ENCODE data around the gene LARGE2. TPM values are rescaled to one million over a fixed set of nuclear protein-coding genes. Genes with fewer than 3 reads are reported as not detected.

Gene LARGE2
- total and polyA plus RNA-seq, 2 experiments from 2014 or later: 4.3 to 9.7 TPM

DNA sequence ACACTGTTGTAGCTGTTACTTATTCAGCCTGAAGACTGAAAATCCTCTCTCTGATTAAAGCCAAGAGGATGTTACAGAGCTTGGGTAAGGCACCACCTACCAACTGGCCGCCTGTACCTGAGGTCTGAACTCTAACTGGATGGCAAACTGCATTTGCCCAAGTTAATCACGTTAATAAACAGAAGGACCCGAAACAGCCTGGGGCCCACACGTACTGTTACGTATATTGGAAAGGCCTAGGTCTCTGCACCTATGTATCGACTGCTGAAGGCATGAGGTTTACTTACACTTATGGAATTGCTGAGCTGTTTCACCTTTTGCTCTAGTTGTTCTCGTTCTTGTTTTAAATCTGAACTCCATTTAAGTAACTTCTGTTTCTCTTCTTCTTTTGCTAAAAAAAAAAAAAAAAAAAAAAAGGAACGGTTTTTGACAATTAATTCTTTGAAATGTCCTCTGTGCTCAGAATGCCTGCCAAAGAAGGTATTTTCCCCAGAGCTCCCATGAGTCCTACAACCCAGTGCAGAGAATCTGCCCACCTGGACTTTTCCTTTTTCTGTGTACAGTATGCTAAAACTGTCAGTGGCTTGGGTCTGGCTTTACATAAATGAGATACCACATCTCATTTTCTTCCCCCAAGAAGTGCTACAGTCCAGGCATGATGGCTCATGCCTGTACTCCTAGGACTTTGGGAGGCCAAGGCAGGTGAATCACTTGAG lies 13.1 kb downstream of the LARGE2 start:
- H3K9me2 ChIP-seq (replicated peaks; ENCODE audit: insufficient read depth): no peaks in the 10 kb centered on the region
- no peaks in the 10 kb centered on the region for H3K36me3 ChIP-seq (replicated peaks; ENCODE audit: insufficient read depth, low read depth)
- no peak overlapping the region for H2AFZ ChIP-seq
- WGBS (ENCODE audit: low lambda C conversion rate, missing lambda C conversion rate): 91% methylated on average over 8 of the region's 8 CpGs
- no peak for TF ChIP-seq EZH2 (IDR thresholded peaks at IDR 0.05; ENCODE audit: borderline replicate concordance)
- TF ChIP-seq, protein P1, sequence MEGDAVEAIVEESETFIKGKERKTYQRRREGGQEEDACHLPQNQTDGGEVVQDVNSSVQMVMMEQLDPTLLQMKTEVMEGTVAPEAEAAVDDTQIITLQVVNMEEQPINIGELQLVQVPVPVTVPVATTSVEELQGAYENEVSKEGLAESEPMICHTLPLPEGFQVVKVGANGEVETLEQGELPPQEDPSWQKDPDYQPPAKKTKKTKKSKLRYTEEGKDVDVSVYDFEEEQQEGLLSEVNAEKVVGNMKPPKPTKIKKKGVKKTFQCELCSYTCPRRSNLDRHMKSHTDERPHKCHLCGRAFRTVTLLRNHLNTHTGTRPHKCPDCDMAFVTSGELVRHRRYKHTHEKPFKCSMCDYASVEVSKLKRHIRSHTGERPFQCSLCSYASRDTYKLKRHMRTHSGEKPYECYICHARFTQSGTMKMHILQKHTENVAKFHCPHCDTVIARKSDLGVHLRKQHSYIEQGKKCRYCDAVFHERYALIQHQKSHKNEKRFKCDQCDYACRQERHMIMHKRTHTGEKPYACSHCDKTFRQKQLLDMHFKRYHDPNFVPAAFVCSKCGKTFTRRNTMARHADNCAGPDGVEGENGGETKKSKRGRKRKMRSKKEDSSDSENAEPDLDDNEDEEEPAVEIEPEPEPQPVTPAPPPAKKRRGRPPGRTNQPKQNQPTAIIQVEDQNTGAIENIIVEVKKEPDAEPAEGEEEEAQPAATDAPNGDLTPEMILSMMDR (IDR thresholded peaks at IDR 0.05; ENCODE audit: poor library complexity): no peak
- no peaks in the 10 kb centered on the region for H3K9me3 ChIP-seq (ENCODE audit: low read depth)
- no peaks in the 10 kb centered on the region for H3K27me3 ChIP-seq
- no peak overlapping the region for H3K27ac ChIP-seq
- no peaks in the 10 kb centered on the region for H4K20me1 ChIP-seq (ENCODE audit: insufficient read depth, poor library complexity, severe bottlenecking)
- no peak overlapping the region for H3K4me3 ChIP-seq
- no peak for DNase-seq (ENCODE audit: low spot score)
- no peaks in the 10 kb centered on the region for H3K79me2 ChIP-seq
- H3K4me1 ChIP-seq (ENCODE audit: insufficient read depth): peaks cover 4% of the 10 kb centered on the region
- H3K4me2 ChIP-seq: no peak overlapping the region

DNA sequence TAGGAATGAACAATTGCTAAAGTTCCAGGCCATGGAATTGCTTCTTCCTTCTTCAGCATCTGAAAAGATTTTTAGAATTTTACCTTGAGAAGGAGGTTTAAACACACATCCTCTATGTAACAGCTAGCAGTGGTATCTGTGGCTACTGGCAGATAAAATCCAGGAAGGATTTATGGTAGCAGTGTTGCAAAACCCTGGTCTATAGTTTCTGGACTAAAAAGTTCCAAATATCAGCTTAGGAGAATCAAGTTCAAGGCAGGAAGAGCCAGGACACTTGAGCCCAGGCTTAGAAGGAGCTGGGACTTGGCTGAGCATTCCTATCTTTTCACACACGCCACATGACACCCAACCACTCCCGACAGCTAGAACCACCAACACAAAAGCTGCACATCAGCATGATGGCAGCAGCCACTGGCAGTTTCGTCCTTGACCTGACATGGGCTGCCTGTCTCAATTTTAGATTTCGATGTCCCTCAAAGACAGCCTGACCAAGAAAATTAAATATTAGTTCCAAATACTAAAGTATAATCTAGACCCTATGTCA lies 14.1 kb downstream of the LARGE2 start:
- Histone ChIP-seq H3K4me3 (no peak overlapping the region), H3K27me3 (no peaks in the 10 kb centered on the region), H3K27ac (no peak overlapping the region), H3K9me3 (ENCODE audit: low read depth) (no peaks in the 10 kb centered on the region), H3K36me3 (replicated peaks; ENCODE audit: insufficient read depth, low read depth) (no peaks in the 10 kb centered on the region), H3K9me2 (replicated peaks; ENCODE audit: insufficient read depth) (no peaks in the 10 kb centered on the region), H3K4me1 (ENCODE audit: insufficient read depth) (peaks cover 4% of the 10 kb centered on the region), H3K4me2 (no peak overlapping the region), H4K20me1 (ENCODE audit: insufficient read depth, poor library complexity, severe bottlenecking) (no peaks in the 10 kb centered on the region), H2AFZ (no peak overlapping the region), H3K79me2 (no peaks in the 10 kb centered on the region)
- 84% methylated on average over 4 of the region's 4 CpGs for WGBS (ENCODE audit: low lambda C conversion rate, missing lambda C conversion rate)
- DNase-seq (ENCODE audit: low spot score): no peak
- TF ChIP-seq EZH2 (IDR thresholded peaks at IDR 0.05; ENCODE audit: borderline replicate concordance) (no peak), EZH2phosphoT487 (IDR thresholded peaks at IDR 0.05; ENCODE audit: low read depth, severe bottlenecking, unreplicated experiment) (no peak)
- TF ChIP-seq, protein P1 (IDR thresholded peaks at IDR 0.05; ENCODE audit: poor library complexity): no peak

DNA sequence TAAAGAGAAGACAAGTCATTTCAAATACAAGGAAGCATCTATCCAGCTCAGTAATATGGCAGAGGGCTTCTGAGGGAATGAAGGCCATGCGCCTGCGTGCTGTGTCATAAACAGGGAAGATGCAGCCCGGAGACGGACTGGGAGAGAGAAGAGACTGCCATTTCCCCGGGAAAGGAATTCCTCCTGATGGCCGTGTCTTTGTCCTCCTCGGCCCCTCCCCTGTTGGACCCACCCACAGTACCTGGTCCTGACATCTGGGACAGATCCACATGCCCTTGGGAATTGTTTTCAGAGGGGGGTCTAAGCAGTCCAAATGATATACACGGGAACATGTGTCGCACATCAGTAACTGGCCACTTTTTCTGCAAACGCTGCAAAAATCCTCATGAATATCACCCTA lies 15.5 kb downstream of the LARGE2 start:
- Histone ChIP-seq H3K9me3 (ENCODE audit: low read depth) (no peaks in the 10 kb centered on the region), H3K4me1 (ENCODE audit: insufficient read depth) (peaks cover 4% of the 10 kb centered on the region), H3K9me2 (replicated peaks; ENCODE audit: insufficient read depth) (no peaks in the 10 kb centered on the region), H3K27me3 (no peaks in the 10 kb centered on the region), H3K4me2 (no peak overlapping the region), H3K79me2 (no peaks in the 10 kb centered on the region), H3K36me3 (replicated peaks; ENCODE audit: insufficient read depth, low read depth) (no peaks in the 10 kb centered on the region), H3K4me3 (no peak overlapping the region), H3K27ac (no peak overlapping the region), H2AFZ (no peak overlapping the region), H4K20me1 (ENCODE audit: insufficient read depth, poor library complexity, severe bottlenecking) (no peaks in the 10 kb centered on the region)
- TF ChIP-seq EZH2 (IDR thresholded peaks at IDR 0.05; ENCODE audit: borderline replicate concordance) (no peak), EZH2phosphoT487 (IDR thresholded peaks at IDR 0.05; ENCODE audit: low read depth, severe bottlenecking, unreplicated experiment) (no peak)
- TF ChIP-seq, protein P1 (IDR thresholded peaks at IDR 0.05; ENCODE audit: poor library complexity): no peak
- WGBS (ENCODE audit: low lambda C conversion rate, missing lambda C conversion rate): 80% methylated on average over 10 of the region's 10 CpGs
- no peak for DNase-seq (ENCODE audit: low spot score)

All from hepatocyte (in vitro differentiated cells).